Measurements from ENCODE around the gene CYP2C8. TPM values are rescaled to one million over a fixed set of nuclear protein-coding genes. Genes with fewer than 3 reads are reported as not detected.

CYP2C8 gene
- total RNA-seq, 2 donors from 2014 or later: 0.30 to 0.36 TPM

DNA sequence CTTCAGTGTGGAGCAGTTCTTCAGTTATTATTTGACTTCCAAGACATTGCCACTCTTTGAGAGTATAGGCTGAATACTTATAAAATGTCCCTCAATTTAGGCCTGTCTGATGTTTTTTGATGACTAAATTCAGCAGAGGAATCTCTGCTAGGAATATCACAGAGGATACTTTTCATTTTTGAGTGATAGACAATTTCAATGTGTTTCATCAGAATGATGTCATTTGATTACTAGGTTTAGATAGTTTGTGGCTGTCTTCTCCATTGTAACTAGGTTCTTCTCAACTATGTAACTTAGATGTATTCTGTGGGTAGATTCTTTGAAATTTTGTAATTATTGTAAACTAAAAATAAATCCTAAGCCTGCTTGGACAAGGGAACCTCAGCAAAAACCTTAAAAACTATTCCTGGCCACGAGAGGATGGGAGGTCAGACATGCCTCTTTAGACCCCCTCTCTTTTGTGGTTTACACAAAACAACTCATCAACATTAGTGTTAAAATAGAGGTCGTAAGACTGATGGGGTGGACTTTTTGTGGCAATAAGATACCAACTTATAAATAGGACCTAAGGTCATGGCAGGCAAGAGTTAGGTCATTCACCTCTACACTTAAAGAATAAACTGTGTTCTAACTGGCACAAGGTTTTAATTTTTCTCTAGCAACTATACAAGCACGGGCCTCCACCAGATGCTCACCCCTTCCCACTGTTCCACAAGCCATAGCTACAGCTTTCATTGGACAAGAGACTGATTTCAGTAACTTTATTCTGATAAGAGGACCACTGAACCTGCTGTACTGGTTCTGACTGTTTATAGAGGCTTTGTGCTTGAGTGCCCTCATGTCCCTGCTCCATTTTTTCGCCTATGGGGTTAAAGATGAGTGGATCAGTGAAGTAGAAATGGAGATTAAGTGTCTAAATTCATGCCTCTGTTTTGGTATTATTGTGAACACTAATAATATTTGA is 33.7 kb downstream of the CYP2C8 start:
- no peak for DNase-seq
- H3K4me3 Mint-ChIP-seq: no peak overlapping the region
- no peaks in the 10 kb centered on the region for H3K27me3 Mint-ChIP-seq (ENCODE audit: low read depth)
- no peaks in the 10 kb centered on the region for H3K4me1 Mint-ChIP-seq (ENCODE audit: low read depth)
- peaks cover 4 to 7% of the 10 kb centered on the region in 2 donors for H3K9me3 Mint-ChIP-seq
- H3K27ac Mint-ChIP-seq: no peak overlapping the region
- H3K36me3 Mint-ChIP-seq (ENCODE audit: insufficient read depth in 2 of 2): no peaks in the 10 kb centered on the region
- no peak for ATAC-seq (replicated peaks in 1 of 2)

DNA sequence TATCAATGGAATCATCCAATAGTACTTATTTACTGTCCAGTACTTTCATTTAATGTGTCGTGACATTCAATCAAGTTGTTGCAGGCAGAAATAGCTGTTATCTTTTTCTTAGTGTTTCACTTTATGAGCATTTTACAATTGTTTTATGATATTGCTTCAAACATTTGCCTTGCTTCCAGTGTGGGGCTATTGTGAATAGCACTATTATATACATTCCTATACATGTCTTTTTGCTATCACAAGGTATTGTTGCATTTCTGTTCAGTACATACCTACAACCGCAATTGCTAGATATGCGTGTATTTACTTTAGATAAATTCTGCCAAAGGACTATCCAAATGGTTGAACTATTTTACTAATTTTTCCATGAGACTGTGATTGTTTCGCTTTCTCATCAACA is 34.9 kb downstream of the CYP2C8 start:
- ATAC-seq (replicated peaks in 1 of 2): no peak
- no peak overlapping the region for H3K4me3 Mint-ChIP-seq
- no peaks in the 10 kb centered on the region for H3K36me3 Mint-ChIP-seq (ENCODE audit: insufficient read depth in 2 of 2)
- no peak overlapping the region for H3K27ac Mint-ChIP-seq
- no peaks in the 10 kb centered on the region for H3K27me3 Mint-ChIP-seq (ENCODE audit: low read depth)
- no peaks in the 10 kb centered on the region for H3K4me1 Mint-ChIP-seq (ENCODE audit: low read depth)
- no peak for DNase-seq
- peaks cover 4 to 7% of the 10 kb centered on the region in 2 donors for H3K9me3 Mint-ChIP-seq

DNA sequence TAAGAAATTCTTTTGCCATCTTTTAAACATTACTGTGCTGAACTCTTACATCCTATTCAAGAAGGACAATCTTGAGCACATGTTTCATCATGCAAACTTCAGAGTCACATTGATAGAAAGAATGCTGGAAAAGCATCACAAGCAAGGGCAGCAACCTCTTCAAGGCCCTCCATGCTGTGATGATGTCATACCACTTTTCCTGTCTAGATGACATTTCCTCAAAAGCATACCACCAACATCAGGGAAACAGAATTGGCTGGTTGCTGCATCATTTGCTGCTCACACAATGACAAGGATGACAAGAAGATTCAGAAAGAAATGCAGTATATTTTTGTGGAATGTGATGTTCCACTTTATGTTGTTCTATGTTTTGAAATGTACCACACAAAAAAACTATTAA is 37.6 kb downstream of the CYP2C8 start:
- Mint-ChIP-seq H3K4me1 (ENCODE audit: low read depth) (no peaks in the 10 kb centered on the region), H3K4me3 (no peak overlapping the region), H3K27ac (no peak overlapping the region), H3K36me3 (ENCODE audit: insufficient read depth in 2 of 2) (no peaks in the 10 kb centered on the region), H3K27me3 (ENCODE audit: low read depth) (no peaks in the 10 kb centered on the region), H3K9me3 (peaks cover 3 to 7% of the 10 kb centered on the region in 2 donors)
- DNase-seq: no peak
- no peak for ATAC-seq (replicated peaks in 1 of 2)

DNA sequence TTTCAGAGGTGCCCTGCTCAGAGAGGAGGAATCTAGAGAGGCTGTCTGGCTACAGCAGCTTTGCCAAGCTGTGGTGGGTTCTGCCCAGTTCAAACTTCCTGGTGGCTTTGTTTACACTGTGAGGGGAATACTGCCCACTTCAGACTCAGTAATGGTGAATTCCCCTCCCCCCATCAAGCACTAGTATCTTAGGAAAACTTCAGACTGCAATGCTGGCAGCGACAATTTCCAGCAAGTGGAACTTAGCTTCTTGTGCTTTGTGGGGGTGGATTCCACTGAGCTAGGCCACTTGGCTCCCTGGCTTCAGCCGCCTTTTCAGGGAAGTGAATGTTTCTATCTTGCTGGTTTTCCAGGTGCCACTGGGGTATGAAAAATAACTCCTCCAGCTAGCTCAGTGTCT is 42.8 kb downstream of the CYP2C8 start:
- DNase-seq (no peak), ATAC-seq (replicated peaks in 1 of 2) (no peak)
- H3K9me3 Mint-ChIP-seq: peaks cover 8% of the 10 kb centered on the region in 2 donors
- H3K27ac Mint-ChIP-seq: no peak overlapping the region
- H3K4me3 Mint-ChIP-seq: no peak overlapping the region
- H3K4me1 Mint-ChIP-seq (ENCODE audit: low read depth): no peaks in the 10 kb centered on the region
- H3K27me3 Mint-ChIP-seq (ENCODE audit: low read depth): no peaks in the 10 kb centered on the region
- no peaks in the 10 kb centered on the region for H3K36me3 Mint-ChIP-seq (ENCODE audit: insufficient read depth in 2 of 2)

DNA sequence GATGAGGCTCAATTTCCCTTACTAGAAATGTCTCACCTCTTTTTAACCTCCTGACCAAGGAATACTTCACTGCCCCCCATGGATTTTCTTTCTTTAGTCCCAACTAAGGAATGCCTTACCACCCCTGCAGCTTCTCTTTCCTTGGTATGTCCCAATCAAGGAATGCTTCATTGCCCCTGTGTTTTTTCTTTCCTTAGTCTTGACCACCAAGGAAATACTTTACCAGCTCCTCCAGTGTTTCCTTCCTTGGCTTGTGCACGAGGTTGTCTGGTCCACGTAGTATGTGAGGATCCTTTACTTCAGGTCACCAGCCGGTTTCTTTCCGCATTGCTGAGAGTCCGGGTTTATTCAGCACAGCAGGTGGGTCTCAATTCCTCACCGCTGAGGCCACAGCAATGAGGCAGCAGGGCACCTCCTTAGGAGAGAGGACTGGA is 71.5 kb downstream of the CYP2C8 start:
- DNase-seq (no peak), ATAC-seq (replicated peaks in 1 of 2) (no peak)
- Mint-ChIP-seq H3K9me3 (peaks cover 2 to 5% of the 10 kb centered on the region in 2 donors), H3K4me1 (ENCODE audit: low read depth) (no peaks in the 10 kb centered on the region), H3K27ac (no peak overlapping the region), H3K4me3 (no peak overlapping the region), H3K36me3 (ENCODE audit: insufficient read depth in 2 of 2) (no peaks in the 10 kb centered on the region), H3K27me3 (ENCODE audit: low read depth) (no peaks in the 10 kb centered on the region)

DNA sequence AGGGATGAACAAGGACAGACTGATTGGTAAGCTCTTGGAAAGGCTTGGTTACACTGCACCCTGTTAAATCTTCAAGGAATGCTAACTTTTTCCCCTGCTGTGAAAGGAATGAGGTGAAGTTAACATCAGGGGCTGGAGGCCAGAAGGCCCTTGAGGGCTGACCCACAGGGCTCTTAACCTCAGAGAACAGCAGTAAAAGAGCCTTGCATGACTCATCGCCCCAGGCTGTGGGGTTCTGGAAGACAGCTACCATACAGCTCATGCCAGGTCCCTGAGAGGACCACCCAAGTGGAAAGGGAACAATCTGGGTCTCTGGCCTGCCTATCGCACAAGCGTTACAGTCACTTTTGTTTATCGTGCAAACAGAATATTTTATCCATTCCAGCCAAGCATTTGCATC is 76.5 kb downstream of the CYP2C8 start:
- H3K36me3 Mint-ChIP-seq (ENCODE audit: insufficient read depth in 2 of 2): peaks cover 5 to 7% of the 10 kb centered on the region in 2 donors
- H3K4me1 Mint-ChIP-seq (ENCODE audit: low read depth): no peaks in the 10 kb centered on the region
- H3K9me3 Mint-ChIP-seq: peaks cover 9 to 13% of the 10 kb centered on the region in 2 donors
- no peak for DNase-seq
- no peak overlapping the region for H3K27ac Mint-ChIP-seq
- H3K27me3 Mint-ChIP-seq (ENCODE audit: low read depth): no peaks in the 10 kb centered on the region
- ATAC-seq (replicated peaks in 1 of 2): no peak
- no peak overlapping the region for H3K4me3 Mint-ChIP-seq

DNA sequence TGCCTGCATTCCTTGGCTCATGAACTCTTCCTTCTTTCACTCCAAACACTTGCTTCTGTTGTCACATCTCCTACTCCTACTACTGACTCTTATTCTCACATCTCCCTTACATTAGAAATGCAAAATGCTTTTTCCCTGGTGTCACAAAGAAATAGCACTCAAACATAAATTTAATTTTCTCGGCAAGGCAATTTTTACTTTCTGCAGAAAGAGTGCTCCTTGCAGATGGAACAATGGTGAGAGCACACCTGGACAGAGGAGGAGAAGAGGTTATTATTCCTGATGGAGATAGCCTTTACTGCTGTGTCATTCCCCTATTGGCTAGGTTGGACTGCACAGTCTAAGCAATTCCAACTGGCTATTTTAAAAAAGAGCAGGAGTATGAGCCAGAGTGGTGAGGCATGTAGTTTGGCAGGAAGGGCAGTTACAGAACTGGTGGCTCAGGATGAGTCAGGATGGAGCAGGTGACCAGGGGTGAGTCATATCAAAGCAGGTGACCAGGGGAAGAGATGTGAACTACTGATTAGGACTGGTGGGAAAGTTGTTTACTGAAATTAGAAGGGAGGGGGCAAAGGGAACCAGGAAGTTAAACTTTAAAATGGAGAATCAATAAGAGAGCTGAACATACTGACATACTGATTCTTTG is 77.9 kb downstream of the CYP2C8 start:
- no peak overlapping the region for H3K4me3 Mint-ChIP-seq
- ATAC-seq (replicated peaks in 1 of 2) (no peak), DNase-seq (no peak)
- no peaks in the 10 kb centered on the region for H3K4me1 Mint-ChIP-seq (ENCODE audit: low read depth)
- no peaks in the 10 kb centered on the region for H3K27me3 Mint-ChIP-seq (ENCODE audit: low read depth)
- H3K27ac Mint-ChIP-seq: no peak overlapping the region
- peaks cover 5 to 7% of the 10 kb centered on the region in 2 donors for H3K36me3 Mint-ChIP-seq (ENCODE audit: insufficient read depth in 2 of 2)
- peaks cover 12 to 16% of the 10 kb centered on the region in 2 donors for H3K9me3 Mint-ChIP-seq

DNA sequence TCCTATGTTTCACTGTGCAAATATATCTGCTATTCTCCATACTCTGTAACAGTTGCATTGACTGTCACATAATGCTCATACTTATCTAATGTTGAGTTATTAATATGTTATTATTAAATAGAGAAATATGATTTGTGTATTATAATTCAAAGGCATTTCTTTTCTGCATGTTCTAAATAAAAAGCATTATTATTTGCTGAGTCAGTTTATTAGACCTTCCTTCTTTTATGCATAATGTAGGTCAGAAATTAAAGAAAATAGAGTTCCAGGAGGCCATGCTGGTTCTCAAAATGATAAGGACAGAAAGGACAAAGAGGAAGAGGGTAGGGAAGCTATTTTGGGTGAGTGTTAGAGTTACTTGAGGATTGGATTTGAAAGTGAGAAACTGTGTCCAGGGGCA is 80.1 kb downstream of the CYP2C8 start:
- ATAC-seq (replicated peaks in 1 of 2) (no peak), DNase-seq (no peak)
- Mint-ChIP-seq H3K27ac (no peak overlapping the region), H3K27me3 (ENCODE audit: low read depth) (no peaks in the 10 kb centered on the region), H3K36me3 (ENCODE audit: insufficient read depth in 2 of 2) (peaks cover 5 to 7% of the 10 kb centered on the region in 2 donors), H3K4me1 (ENCODE audit: low read depth) (no peaks in the 10 kb centered on the region), H3K4me3 (no peak overlapping the region), H3K9me3 (peaks cover 13 to 18% of the 10 kb centered on the region in 2 donors)

Other genes starting within 250 kb of the CYP2C8 start
- not detected for gene CYP2C9, start 130.8 kb downstream of the CYP2C8 start, total RNA-seq
- not detected for gene ACSM6, start 124.7 kb upstream of the CYP2C8 start, total RNA-seq
- gene PDLIM1, start 221.5 kb upstream of the CYP2C8 start, total RNA-seq: 1 to 10 TPM; 1.4 to 1.7 TPM

Data from activated T-cell treated with anti-CD3 and anti-CD28 coated beads, Interleukin-2, amount 50 U/mL, for 72 hours (primary cell).